DMS153 treated with DMSO at 0.1 percent for 48 hours (cell line): ENCODE data around the gene B3GNT5.

Experiments
- DNase-seq: peaks from one replicate; lab custom pipeline; 2025; ENCODE audit not compliant: unreplicated experiment; lab: John Stamatoyannopoulos, UW

B3GNT5 gene

GRCh38 chr3:183287301-183287971 lies 34.4 kb downstream of the B3GNT5 start:
- no peak for DNase-seq

- no peak for DNase-seq
Measured at GRCh38 chr3:183288117-183288516, 35.1 kb downstream of the B3GNT5 start.

DNA sequence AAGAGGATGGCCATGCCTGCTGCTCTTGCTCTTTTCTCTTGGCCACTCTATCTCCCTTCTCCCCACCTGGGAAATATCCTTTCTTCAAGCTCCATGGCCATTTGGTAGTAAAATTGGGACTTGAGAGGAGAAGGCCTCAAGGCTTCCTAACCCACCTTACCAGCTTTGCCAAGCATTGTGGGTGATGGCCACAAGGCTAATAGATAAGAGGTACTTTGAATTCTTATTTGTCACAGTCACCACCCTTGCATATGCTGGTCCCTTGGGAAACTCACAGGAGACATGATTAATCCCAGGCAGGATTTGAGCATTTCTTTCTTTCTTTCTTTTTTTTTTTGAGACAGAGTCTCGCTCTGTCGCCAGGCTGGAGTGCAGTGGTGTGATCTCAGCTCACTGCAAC lies 37.2 kb downstream of the B3GNT5 start:
- no peak for DNase-seq

DNA sequence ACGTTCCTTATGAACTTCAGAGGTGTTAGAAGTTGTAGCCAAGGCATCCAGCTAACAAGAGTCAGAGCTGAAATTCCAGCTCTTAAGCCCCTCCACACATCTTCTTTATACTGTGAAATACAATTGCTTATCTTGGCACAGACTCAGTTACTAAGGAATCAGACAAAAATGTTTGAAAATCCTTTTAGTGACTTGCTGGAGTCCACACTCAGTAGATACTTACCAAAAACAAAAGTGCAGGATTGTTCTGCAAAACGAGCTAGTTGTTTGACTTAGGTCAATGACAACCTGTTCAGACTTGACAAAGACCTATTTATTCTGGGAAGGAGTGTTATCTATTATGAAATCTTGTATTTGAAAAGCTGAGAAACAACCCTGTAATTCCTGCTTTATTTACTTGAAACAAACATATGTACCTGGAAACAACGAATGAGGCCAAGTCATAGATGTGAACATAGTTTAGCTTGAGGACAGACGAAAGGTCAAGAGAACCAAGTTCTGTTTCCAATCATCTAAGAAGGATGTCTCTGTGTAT lies 38.5 kb downstream of the B3GNT5 start:
- DNase-seq: no peak

- DNase-seq: no peak
Measured at GRCh38 chr3:183293966-183294365, 40.9 kb downstream of the B3GNT5 start.

GRCh38 chr3:183295211-183295610 lies 42.2 kb downstream of the B3GNT5 start:
- DNase-seq: no peak

- no peak for DNase-seq
Measured at GRCh38 chr3:183296944-183297343, 43.9 kb downstream of the B3GNT5 start.

- no peak for DNase-seq
Measured at GRCh38 chr3:183298701-183299153, 45.7 kb downstream of the B3GNT5 start.

- DNase-seq: no peak
Measured at GRCh38 chr3:183299976-183300375, 46.9 kb downstream of the B3GNT5 start.

DNA sequence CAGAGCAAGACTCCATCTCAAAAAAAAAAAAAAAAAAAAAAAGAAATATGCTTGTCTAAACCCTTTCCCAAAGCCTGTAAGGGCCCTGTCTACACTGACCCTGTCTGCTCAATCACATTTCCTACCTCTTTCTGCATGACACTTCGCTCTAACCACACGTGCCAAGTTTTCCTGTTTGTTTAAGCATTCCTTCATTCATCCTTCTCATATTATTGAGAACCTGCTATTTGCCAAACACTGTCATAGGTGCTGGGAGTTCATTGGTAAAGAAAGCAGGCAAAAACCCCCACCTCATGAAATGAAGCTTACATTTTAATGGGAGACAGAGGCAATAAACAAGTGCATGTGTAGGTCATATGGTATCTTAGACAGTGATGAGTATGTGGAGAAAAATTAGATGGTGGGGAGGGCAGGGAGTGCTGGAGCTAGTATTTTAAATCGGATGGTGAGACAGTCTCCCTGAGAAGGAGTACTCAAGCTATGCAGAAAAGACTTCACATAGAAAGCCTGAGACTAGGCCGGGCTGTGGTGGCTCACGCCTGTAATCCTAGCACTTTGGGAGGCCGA lies 48.0 kb downstream of the B3GNT5 start:
- DNase-seq: no peak

GRCh38 chr3:183301937-183302580 lies 49.0 kb downstream of the B3GNT5 start:
- DNase-seq: no peak

DNA sequence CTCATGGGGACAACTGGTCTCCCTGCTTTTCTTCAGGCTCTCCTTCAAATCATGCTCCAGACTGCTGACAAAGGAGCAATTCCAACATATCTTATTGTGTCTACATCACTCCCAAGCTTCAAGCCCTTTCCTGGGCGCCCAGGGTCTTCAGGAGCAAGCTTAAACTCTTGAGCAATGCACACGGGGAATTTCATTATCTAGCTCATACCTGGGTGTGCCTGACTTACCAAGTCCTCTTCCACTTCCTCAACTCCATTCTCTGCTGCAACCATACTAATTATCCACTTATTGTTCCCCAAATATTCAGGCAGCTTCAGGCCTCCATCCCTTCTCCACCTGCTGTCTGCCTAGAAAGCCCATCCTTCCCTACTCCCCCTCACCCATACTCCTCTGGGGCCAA lies 50.6 kb downstream of the B3GNT5 start:
- DNase-seq: no peak

- DNase-seq: no peak
Measured at GRCh38 chr3:183306798-183307671, 54.0 kb downstream of the B3GNT5 start.

DNA sequence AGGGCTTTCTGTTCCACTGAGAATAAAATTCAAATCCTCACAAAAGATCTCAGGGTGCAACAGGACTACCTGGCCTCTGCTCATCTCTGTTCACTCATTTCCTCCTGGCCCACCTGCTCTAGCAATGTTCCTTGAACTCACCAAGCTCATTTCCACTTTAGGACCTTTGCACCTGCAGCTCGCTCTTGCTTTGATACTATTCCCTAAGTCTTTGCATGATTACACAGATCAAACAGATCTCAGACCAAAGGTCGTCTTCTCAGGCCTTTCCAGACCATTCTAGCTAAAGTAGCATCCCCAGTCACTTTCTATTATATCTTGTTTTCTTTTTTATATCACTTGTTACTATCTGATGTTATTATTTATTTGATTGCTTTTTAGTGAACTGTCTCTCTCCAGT lies 54.7 kb downstream of the B3GNT5 start:
- DNase-seq: no peak

- DNase-seq: no peak
Measured at GRCh38 chr3:183308751-183309150, 55.7 kb downstream of the B3GNT5 start.

DNA sequence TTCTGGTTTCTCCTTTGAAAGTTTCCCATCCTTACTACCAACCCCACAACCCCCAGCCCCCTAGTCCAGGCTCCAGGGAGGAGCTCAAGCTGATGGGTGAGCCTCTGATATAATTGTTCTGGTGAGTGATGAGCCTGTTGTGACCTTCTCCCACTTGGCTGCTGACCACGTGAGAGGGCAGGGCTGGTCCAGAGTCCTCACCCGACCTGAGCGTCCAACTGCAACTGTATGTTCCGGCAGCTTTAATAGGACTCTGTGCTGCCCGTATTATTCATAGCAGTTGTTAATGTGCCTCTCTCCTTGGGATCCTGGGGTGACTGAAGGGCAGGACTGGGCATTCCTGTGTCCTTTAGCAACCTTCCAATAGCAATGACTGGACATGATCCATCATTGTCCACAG lies 56.2 kb downstream of the B3GNT5 start:
- no peak for DNase-seq

GRCh38 chr3:183310936-183311335 lies 57.9 kb downstream of the B3GNT5 start:
- DNase-seq: no peak

DNA sequence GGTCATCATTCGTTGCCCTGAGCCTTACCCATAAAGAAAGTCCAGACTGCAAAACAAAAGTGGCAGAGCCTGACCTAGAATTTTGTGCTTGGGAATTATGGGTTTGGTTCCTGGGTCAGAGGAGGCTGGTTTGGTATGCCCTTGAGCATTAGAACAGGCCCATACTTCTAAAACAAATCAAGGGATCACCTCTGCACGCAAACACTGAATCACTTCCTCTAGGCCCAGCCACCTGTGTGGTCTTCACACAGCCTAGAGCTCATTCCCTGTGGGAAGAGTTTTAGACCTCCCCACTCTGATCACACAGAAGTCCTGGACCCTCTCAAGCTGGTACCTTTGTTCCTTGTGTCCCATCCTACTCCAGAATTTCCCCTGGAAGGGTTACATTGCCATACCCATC lies 59.4 kb downstream of the B3GNT5 start:
- no peak for DNase-seq

DNA sequence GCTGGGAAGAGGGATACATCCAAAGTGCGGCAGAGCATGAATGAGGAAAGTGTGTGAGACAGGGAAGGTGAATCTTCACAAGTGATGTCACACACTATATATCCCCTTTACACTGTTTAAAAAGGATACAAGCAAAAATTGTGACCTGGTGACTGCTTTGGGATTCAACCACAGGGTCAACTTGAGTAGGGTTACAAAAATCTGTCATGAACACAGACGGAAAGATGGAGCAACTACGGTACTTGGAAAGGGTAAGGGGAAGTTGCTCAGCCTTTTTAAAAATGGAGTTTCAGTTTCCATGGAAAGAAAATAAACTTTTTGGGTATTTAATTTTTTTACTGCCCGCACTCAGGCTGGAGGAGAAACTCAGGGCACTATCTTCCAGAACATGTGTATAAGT lies 60.3 kb downstream of the B3GNT5 start:
- no peak for DNase-seq

DNA sequence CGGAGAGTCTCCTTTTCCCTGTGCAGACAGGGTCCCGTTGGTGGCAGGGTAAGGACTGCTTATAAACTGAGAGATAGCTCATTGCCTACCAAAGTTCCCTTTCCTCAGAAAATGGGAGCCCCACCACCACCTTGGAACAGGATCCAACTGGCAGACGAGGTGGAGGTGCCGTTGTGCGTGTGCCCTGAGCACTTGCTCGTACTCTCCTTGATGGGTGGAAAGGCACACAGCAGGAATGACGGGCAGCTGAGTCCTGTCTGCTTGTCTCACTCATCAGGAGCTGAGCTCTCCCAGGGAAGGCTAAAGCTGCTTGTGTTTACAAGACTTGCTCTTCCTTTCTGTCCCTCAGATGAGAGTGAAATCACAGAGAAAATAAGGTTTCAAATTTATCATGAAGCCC lies 60.7 kb downstream of the B3GNT5 start:
- no peak for DNase-seq

DNA sequence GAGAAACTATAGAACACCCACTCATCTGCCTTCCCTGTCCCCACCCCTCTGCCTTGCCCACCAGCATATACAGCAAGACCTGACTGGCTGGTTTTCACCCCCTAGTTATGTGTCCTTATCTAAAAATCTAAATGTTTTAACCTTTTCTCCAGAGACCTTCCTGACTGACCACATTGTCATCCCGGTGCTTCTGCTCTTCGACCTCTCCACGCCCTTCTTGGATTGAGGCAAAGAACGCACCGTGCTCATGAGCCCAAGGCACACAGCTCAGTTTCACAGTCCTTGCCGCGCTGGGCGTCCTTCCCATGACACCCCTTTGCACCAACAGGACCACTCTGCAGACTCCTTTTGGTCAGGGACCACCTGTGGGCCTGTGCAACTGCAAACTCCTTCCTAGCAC lies 62.7 kb downstream of the B3GNT5 start:
- DNase-seq: no peak
